Measurements from ENCODE around the gene METTL8.

DNA sequence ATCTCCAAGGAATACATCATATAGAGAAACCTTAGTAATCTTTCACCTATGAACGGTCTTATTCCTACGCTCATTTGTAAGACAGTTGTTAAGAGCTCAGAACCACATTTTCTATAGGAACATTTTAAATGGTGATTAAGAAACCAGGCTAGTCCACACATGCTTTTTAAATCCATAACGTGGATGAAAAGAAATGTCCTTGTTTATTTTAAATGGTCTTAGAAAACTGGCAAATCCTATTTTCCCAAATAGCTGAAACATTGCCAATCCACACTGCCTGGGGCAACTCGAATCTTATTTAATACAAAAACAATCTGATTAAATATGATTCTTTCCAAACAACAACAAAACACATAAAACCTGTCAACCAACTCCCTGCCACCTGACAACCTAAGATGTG lies 23.7 kb downstream of the METTL8 start:
- TF ChIP-seq CTCF (IDR thresholded peaks at IDR 0.05 in 2 of 3, conservative IDR thresholded peaks at IDR 0.05 in 1 of 3; ENCODE audit: borderline replicate concordance in 1 of 3, insufficient read depth in 1 of 3, low read depth in 2 of 3, low read length in 2 of 3) = no peak
- TF ChIP-seq RAD21 (IDR thresholded peaks at IDR 0.05; ENCODE audit: low read depth) = no peak
- no peak for TF ChIP-seq POLR2AphosphoS5 (IDR thresholded peaks at IDR 0.05; ENCODE audit: low read depth, low read length)
- TF ChIP-seq FOSL1 (IDR thresholded peaks at IDR 0.05; ENCODE audit: low read depth) = no peak
- TF ChIP-seq, protein P1, sequence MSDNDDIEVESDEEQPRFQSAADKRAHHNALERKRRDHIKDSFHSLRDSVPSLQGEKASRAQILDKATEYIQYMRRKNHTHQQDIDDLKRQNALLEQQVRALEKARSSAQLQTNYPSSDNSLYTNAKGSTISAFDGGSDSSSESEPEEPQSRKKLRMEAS (IDR thresholded peaks at IDR 0.05) = no peak
- TF ChIP-seq EZH2 (IDR thresholded peaks at IDR 0.05) = no peak

All from HCT116 (cell line).